Activated naive CD8-positive, alpha-beta T cell treated with anti-CD3 and anti-CD28 coated beads, Interleukin-2, amount 50 U/mL, for 24 hours (primary cell): Measurements from ENCODE around the gene PCSK4.

ENCODE experiments used
- ATAC-seq: fragments of 150-1000 bp; cut with Tn5 transposase; one replicate; pipeline ENCODE4 v1.10.0; 2021
- DNase-seq: peaks from one replicate; pipeline ENCODE4 v3.0.0; 2021
- H3K27ac Mint-ChIP-seq: one replicate; pipeline ENCODE4 v1.8.0; 2021; ENCODE audit warnings: mild to moderate bottlenecking, mixed read lengths
- H3K27me3 Mint-ChIP-seq: one replicate; pipeline ENCODE4 v1.8.0; 2021; ENCODE audit warnings: mixed read lengths
- H3K36me3 Mint-ChIP-seq: one replicate; pipeline ENCODE4 v1.8.0; 2021; ENCODE audit warnings: low read depth, mixed read lengths
- H3K4me1 Mint-ChIP-seq: one replicate; pipeline ENCODE4 v1.8.0; 2021; ENCODE audit warnings: mixed read lengths
- H3K4me3 Mint-ChIP-seq: one replicate; pipeline ENCODE4 v1.8.0; 2021; ENCODE audit warnings: mild to moderate bottlenecking, moderate library complexity, mixed read lengths
- H3K9me3 Mint-ChIP-seq: one replicate; pipeline ENCODE4 v1.8.0; 2021; ENCODE audit warnings: mixed read lengths

The PCSK4 gene

GRCh38 chr19:1468274-1468820, 21.8 kb downstream of the PCSK4 start:
- Mint-ChIP-seq H3K36me3 (no peaks in the 10 kb centered on the region), H3K4me1 (peaks cover 6% of the 10 kb centered on the region), H3K27ac (no peak overlapping the region), H3K4me3 (no peak overlapping the region), H3K9me3 (no peaks in the 10 kb centered on the region), H3K27me3 (peaks cover 15% of the 10 kb centered on the region)
- ATAC-seq (no peak), DNase-seq (no peak)

- no peak overlapping the region for H3K4me3 Mint-ChIP-seq
- H3K27me3 Mint-ChIP-seq = peaks cover 15% of the 10 kb centered on the region
- H3K27ac Mint-ChIP-seq = no peak overlapping the region
Observed at GRCh38 chr19:1467490-1468273, 22.5 kb downstream of the PCSK4 start.

GRCh38 chr19:1467215-1467489, 23.0 kb downstream of the PCSK4 start:
- no peak for DNase-seq
- Mint-ChIP-seq H3K4me3 (no peak overlapping the region), H3K27me3 (peaks cover 14% of the 10 kb centered on the region), H3K9me3 (no peaks in the 10 kb centered on the region), H3K4me1 (peaks cover 6% of the 10 kb centered on the region), H3K36me3 (no peaks in the 10 kb centered on the region), H3K27ac (no peak overlapping the region)
- no peak for ATAC-seq

More at GRCh38 chr19:1467490-1468273, 22.5 kb downstream of the PCSK4 start:
- peaks cover 6% of the 10 kb centered on the region for H3K4me1 Mint-ChIP-seq
- H3K9me3 Mint-ChIP-seq = no peaks in the 10 kb centered on the region
- ATAC-seq (no peak), DNase-seq (no peak)
- no peaks in the 10 kb centered on the region for H3K36me3 Mint-ChIP-seq

- peaks cover 5% of the 10 kb centered on the region for H3K4me1 Mint-ChIP-seq
- H3K27ac Mint-ChIP-seq = no peak overlapping the region
- DNase-seq (no peak), ATAC-seq (no peak)
- no peak overlapping the region for H3K4me3 Mint-ChIP-seq
- H3K27me3 Mint-ChIP-seq = peaks cover 9% of the 10 kb centered on the region
- no peaks in the 10 kb centered on the region for H3K36me3 Mint-ChIP-seq
- H3K9me3 Mint-ChIP-seq = no peaks in the 10 kb centered on the region
Observed at GRCh38 chr19:1466461-1467214, 23.5 kb downstream of the PCSK4 start.

GRCh38 chr19:1466018-1466460, 24.1 kb downstream of the PCSK4 start:
- ATAC-seq (no peak), DNase-seq (no peak)
- Mint-ChIP-seq H3K27me3 (peaks cover 7% of the 10 kb centered on the region), H3K27ac (no peak overlapping the region), H3K9me3 (no peaks in the 10 kb centered on the region), H3K36me3 (no peaks in the 10 kb centered on the region), H3K4me1 (peaks cover 3% of the 10 kb centered on the region), H3K4me3 (no peak overlapping the region)

GRCh38 chr19:1465191-1466016, 24.7 kb downstream of the PCSK4 start:
- no peaks in the 10 kb centered on the region for H3K9me3 Mint-ChIP-seq
- no peak overlapping the region for H3K4me3 Mint-ChIP-seq
- H3K36me3 Mint-ChIP-seq = no peaks in the 10 kb centered on the region
- ATAC-seq (no peak), DNase-seq (peak; percentile 49)
- H3K4me1 Mint-ChIP-seq = peaks cover 3% of the 10 kb centered on the region
- H3K27me3 Mint-ChIP-seq = peaks cover 7% of the 10 kb centered on the region
- no peak overlapping the region for H3K27ac Mint-ChIP-seq

GRCh38 chr19:1461862-1462261, 28.3 kb downstream of the PCSK4 start:
- no peaks in the 10 kb centered on the region for H3K4me1 Mint-ChIP-seq
- DNase-seq = no peak

GRCh38 chr19:1460033-1460995, 29.8 kb downstream of the PCSK4 start:
- peaks cover 25% of the 10 kb centered on the region for H3K27me3 Mint-ChIP-seq
- H3K27ac Mint-ChIP-seq = no peak overlapping the region
- H3K9me3 Mint-ChIP-seq = no peaks in the 10 kb centered on the region

More at GRCh38 chr19:1461862-1462261, 28.3 kb downstream of the PCSK4 start:
- ATAC-seq = no peak
- peaks cover 19% of the 10 kb centered on the region for H3K27me3 Mint-ChIP-seq
- no peak overlapping the region for H3K27ac Mint-ChIP-seq
- no peaks in the 10 kb centered on the region for H3K36me3 Mint-ChIP-seq
- no peak overlapping the region for H3K4me3 Mint-ChIP-seq
- H3K9me3 Mint-ChIP-seq = no peaks in the 10 kb centered on the region

GRCh38 chr19:1459479-1459878, 30.7 kb downstream of the PCSK4 start:
- H3K4me1 Mint-ChIP-seq = peaks cover 7% of the 10 kb centered on the region
- ATAC-seq (no peak), DNase-seq (no peak)
- no peaks in the 10 kb centered on the region for H3K9me3 Mint-ChIP-seq
- no peaks in the 10 kb centered on the region for H3K36me3 Mint-ChIP-seq
- H3K4me3 Mint-ChIP-seq = no peak overlapping the region
- H3K27ac Mint-ChIP-seq = no peak overlapping the region
- H3K27me3 Mint-ChIP-seq = peaks cover 29% of the 10 kb centered on the region

More at GRCh38 chr19:1460033-1460995, 29.8 kb downstream of the PCSK4 start:
- Mint-ChIP-seq H3K4me1 (peaks cover 5% of the 10 kb centered on the region), H3K4me3 (no peak overlapping the region), H3K36me3 (no peaks in the 10 kb centered on the region)
- DNase-seq = no peak
- ATAC-seq = no peak

GRCh38 chr19:1457892-1458291, 32.3 kb downstream of the PCSK4 start:
- Mint-ChIP-seq H3K27me3 (peaks cover 37% of the 10 kb centered on the region), H3K4me1 (peaks cover 9% of the 10 kb centered on the region), H3K27ac (no peak overlapping the region), H3K36me3 (no peaks in the 10 kb centered on the region), H3K9me3 (no peaks in the 10 kb centered on the region), H3K4me3 (no peak overlapping the region)
- ATAC-seq (no peak), DNase-seq (no peak)

GRCh38 chr19:1457031-1457739, 33.0 kb downstream of the PCSK4 start:
- ATAC-seq (no peak), DNase-seq (no peak)

GRCh38 chr19:1456121-1456900, 33.8 kb downstream of the PCSK4 start:
- no peak overlapping the region for H3K4me3 Mint-ChIP-seq
- no peak for DNase-seq
- ATAC-seq = no peak
- peaks cover 9% of the 10 kb centered on the region for H3K4me1 Mint-ChIP-seq
- no peak overlapping the region for H3K27ac Mint-ChIP-seq
- no peaks in the 10 kb centered on the region for H3K9me3 Mint-ChIP-seq
- peaks cover 44% of the 10 kb centered on the region for H3K27me3 Mint-ChIP-seq
- H3K36me3 Mint-ChIP-seq = no peaks in the 10 kb centered on the region

More at GRCh38 chr19:1457031-1457739, 33.0 kb downstream of the PCSK4 start:
- Mint-ChIP-seq H3K4me1 (peaks cover 9% of the 10 kb centered on the region), H3K27me3 (peaks cover 43% of the 10 kb centered on the region), H3K9me3 (no peaks in the 10 kb centered on the region), H3K36me3 (no peaks in the 10 kb centered on the region), H3K4me3 (no peak overlapping the region), H3K27ac (no peak overlapping the region)
